GM18519 (cell line): Measurements from ENCODE around the gene VPS35L.

ENCODE experiments used
- ATAC-seq: cut with Tn5 transposase; IDR thresholded peaks from one replicate; pipeline ENCODE4 v1.9.1; 2021; ENCODE audit warnings: mild to moderate bottlenecking, moderate library complexity; ENCODE audit not compliant: unreplicated experiment, low FRiP score

Gene VPS35L

GRCh38 chr16:19741354-19741753 lies 185.9 kb downstream of the VPS35L start:
- no peak for ATAC-seq

DNA sequence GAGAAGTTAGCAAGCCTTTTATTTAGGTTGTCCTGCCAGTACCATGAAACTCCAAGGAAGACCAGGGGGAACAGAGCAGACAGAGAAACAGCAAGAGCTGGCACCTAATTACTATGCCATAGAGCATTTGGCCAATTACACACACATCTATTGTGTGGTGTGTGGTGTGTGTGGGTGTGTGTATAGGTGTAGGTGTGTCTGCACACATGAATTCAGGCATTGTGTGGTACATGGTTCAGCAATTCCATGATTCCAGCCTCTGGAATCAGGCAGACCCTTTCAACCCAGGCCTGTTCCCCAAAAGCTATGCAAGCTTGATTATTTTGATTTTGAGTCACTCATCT lies 188.3 kb downstream of the VPS35L start:
- ATAC-seq: no peak

GRCh38 chr16:19744670-19745069 lies 189.2 kb downstream of the VPS35L start:
- no peak for ATAC-seq

- no peak for ATAC-seq
Observed at GRCh38 chr16:19745286-19746010, 189.9 kb downstream of the VPS35L start.

DNA sequence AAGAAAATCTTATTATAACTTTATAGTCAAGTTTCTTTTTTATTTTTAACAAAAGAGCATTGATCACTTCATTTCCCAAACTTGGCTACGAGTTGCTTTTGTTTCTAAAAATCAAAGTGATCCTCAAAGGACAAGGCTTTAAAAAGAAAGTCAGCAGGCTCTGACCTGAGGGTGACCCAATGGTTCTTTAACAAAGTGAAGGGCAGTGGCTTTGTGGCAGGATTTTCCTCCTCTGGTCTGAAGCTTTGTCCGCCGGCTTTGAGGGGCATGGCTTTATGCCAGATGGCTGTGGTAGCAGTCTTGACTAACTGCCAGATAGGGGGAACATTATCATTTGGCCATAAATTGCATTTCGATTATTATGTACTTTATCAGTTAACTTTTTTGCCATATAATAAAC lies 191.1 kb downstream of the VPS35L start:
- no peak for ATAC-seq

GRCh38 chr16:19748389-19749168 lies 193.1 kb downstream of the VPS35L start:
- no peak for ATAC-seq

- no peak for ATAC-seq
Observed at GRCh38 chr16:19749571-19750080, 194.1 kb downstream of the VPS35L start.
